Measurements from ENCODE around the gene NLRP4.

- TF ChIP-seq CTCF (conservative IDR thresholded peaks at IDR 0.05; ENCODE audit: low read length) (no peak), EZH2phosphoT487 (IDR thresholded peaks at IDR 0.05; ENCODE audit: borderline replicate concordance, low read depth, low read length) (no peak)
Observed at GRCh38 chr19:55812449-55812848, 23.9 kb upstream of the NLRP4 start.

Data from OCI-LY7 (cell line).